GM19452 (cell line): ENCODE measurements around the gene WDR81.
"Not testable (repeated sequence)": the region's sequence is repeated elsewhere in the genome, so short reads cannot be mapped to it uniquely, and the experiment has no call there.

Source experiments
- ATAC-seq: cut with Tn5 transposase; IDR thresholded peaks from one replicate; pipeline ENCODE4 v1.9.1; 2021; ENCODE audit not compliant: unreplicated experiment

Gene WDR81

DNA sequence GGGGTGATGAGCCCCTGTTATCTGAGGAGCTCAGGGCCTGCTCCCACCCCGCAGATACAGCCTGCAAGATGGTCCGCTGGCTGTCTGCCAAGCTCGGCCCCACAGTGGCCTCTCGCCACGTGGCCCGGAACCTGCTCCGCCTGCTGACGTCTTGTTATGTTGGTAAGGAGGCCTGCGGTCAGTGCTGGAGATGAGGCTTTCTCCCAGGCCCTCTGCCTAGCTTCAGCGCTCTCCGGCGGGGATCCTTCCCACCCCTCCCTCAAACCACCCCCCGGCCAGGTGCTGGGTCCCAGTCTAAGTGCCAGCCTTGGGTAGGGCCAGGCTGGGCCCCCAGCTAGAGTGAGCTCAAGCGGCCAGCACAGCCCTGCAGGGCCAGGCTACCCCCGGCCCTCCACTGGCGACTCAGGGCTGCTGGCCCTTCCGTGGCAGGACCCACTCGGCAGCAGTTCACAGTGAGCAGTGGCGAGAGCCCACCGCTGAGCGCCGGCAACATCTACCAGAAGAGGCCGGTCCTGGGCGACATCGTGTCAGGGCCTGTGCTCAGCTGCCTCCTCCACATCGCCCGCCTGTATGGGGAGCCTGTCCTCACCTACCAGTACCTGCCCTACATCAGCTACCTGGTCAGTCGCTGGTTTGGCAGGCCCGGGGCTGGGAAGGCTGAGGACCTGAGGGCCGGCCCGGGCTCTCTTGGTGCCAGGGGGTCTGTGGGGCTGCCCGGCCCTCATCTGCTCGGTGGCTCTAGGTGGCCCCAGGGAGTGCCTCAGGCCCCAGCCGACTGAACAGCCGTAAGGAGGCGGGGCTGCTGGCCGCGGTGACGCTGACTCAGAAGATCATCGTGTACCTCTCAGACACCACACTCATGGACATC lies 6.1 kb downstream of the WDR81 start:
- no peak for ATAC-seq

DNA sequence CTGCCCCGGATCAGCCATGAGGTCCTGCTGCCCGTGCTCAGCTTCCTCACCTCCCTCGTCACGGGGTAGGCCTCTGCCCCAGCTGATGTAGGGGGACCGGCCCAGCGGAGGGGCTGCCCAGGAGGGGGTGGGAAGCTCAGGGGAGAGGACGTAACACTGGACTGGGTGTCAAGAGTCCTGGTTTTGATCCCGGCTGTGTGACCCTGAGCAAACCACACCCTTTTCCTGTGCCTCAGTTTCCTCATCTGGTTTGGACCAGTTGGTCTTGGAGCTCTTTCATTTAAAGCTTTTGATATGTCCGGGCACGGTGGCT lies 6.6 kb downstream of the WDR81 start:
- no peak for ATAC-seq

DNA sequence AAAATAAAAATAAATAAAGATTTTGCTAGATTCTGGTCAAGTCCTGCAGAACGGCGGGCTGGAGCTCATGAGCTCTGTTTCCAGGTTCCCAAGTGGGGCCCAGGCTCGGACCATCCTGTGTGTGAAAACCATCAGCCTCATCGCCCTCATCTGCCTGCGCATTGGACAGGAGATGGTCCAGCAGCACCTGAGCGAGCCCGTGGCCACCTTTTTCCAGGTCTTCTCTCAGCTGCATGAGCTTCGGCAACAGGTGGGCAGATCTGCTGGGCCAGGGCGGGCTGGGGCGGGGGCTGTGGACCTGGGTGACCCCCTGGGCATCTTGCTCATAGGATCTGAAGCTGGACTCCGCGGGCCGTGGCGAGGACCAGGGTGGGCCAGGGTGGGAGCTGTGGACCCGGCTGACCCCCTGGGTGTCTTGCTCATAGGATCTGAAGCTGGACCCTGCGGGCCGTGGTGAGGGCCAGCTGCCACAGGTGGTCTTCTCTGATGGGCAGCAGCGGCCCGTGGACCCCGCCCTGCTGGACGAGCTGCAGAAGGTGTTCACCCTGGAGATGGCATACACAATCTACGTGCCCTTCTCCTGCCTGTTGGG lies 7.8 kb downstream of the WDR81 start:
- no peak for ATAC-seq

DNA sequence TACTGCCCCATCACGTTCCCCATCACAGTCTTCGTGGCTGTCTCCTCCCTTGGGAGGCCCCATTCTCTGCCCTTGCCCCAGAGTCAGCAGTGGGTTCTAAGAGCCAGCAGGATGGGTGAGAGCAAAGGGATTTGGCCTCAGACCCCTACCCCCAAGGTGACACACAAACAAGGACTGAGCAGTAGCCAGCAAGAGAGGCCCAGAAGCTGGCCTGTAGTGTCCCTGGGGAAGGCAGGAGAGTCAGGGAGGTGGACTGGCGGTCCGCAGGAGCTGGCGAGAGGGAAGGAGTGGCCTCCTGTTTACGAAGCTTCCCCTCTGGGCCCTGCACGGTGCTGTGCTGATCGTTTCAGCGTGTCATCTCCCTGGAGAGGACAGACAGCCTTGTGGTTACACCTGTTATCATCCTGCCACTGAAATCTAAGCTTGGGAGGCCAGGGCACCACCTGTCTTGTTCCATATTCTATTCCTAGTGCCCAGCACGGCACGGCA lies 8.4 kb downstream of the WDR81 start:
- ATAC-seq = no peak

DNA sequence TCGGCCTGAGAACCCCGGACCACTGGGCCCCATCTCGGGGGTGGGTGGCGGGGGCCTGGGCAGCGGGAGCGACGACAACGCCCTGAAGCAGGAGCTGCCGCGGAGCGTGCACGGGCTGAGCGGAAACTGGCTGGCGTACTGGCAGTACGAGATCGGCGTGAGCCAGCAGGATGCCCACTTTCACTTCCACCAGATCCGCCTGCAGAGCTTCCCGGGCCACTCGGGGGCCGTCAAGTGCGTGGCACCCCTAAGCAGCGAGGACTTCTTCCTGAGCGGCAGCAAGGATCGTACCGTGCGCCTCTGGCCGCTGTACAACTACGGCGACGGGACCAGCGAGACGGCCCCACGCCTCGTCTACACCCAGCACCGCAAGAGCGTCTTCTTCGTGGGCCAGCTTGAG lies 9.3 kb downstream of the WDR81 start:
- ATAC-seq = no peak

DNA sequence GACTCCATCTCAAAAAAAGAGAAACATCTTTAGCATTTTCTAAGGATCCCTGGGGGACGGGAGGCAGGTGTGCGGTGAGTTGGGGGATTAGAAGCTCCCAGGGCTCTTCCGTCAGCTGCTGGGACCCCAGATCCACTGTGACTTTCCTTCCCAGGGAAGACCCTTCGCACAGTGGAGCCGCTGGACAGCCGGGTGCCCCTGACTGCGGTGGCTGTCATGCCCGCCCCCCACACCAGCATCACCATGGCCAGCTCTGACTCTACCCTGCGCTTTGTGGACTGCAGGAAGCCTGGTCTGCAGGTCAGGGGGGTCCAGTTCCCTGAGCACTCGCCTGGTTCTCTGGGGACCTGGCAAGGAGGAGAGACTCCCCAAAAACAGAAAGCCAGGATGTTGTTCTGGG lies 10.9 kb downstream of the WDR81 start:
- ATAC-seq = no peak

DNA sequence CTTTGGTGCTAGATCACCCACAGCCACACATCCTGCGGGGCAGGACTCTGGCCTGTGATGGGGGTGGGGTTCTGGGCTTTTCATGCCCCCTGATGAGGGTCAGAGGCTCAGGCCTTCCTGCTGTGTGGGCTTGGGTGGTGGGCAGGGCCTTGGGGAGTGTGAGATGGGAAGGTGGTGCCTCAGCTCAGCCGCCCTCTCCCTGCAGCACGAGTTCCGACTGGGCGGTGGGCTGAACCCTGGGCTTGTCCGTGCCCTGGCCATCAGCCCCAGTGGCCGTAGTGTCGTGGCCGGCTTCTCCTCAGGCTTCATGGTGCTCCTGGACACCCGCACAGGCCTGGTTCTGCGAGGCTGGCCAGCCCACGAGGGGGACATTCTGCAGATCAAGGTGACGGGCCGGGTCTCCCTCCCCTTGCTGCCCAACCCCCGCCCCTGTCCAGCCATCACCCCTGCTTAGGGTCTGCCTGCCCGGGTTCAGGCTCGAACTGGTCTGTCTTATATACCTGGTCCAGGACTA lies 11.4 kb downstream of the WDR81 start:
- ATAC-seq = no peak

DNA sequence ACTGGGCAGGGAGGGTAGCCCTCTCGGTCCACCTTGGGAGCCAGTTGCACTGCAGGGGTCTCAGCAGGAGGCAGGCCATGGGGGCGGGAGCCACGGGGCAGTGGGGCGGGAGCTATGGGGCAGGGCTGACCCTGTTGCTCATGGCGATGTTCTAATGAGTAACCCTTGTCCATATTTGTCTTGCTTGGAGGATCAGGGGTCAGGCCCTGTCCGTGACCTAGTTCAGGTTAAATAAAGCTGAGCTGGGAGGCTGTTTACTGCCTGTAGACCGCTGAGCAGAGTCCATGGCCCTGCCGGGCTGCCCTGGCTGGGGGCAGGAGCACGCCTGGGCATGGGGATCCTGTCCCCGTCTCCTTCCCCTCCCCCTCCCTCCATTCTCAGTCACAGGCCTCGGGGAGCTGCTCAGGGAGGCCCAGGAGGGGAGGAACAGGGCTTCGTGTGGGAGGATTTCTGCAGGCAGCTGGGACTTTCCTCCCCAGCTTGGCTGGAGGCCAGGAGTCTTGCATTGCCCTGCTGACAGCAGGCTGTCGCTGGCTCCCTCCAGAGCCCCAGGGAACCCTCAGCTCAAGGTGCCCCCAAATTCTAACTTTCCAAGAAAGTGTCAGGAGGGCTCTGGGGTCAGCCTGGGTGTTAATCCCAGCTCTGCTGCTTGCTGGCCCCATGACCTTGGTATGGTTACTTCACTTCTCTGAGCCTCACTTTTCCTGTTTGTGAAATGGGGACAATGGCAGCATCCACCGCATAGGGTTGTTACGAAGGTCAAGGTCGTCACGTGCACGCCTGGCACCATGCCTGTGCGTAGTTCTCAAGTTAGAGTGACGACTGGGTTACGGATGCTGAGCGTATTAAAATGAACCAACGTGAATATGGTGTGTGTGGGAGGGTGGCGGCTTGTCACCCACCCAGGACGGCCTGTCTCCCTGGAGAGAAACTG lies 12.1 kb downstream of the WDR81 start:
- ATAC-seq = no peak

DNA sequence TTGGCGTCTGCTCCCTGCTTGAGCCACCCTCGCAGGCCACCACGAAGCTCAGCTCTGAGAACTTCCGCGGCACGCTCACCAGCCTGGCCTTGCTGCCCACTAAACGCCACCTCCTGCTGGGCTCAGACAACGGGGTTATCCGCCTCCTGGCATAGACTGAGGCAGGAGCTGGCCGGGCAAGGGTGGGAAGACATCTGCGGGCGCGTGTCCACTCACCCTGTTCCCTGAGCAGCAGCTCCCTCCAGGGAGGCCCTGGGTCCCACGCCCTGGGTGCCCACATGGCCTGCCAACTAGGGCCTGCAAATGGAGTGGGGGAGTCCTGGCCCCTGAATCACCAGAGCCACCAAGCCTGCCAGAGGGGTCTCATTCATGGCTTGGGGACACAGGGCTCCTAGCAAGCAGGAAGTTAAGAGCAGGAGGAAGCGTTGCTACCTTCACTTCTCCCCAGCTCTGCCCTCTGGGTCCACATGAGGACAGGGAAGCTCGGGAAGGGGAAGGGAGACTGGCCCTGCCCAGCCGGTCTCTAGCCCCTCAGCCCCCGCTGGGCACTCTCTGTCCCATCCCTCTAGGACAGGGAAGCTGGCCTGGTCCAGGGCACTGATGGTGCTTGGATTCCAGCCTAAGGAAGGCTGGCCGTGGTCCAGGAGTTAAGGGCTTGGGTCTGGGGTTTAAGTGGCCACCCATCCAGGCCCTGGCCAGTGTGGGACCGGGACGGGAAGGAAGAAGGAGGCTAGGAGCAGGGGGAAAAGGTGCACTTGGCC lies 13.2 kb downstream of the WDR81 start:
- no peak for ATAC-seq

DNA sequence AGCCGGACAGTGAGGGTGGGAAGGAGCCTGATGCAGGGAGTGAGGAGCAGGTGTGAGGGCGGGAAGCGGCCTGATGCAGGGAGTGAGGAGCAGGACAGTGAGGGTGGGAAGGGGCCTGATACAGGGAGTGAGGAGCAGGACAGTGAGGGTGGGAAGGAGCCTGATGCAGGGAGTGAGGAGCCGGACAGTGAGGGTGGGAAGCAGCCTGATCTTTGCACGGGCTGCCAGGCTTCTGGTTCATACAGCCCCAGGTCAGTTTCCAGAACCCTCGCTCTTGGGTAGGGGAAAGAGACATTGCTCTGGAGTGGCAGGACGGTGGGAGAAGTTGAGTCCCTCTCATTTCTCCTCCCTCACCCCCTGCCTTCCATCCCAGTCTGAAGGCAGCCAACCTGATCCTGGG lies 17.4 kb downstream of the WDR81 start:
- ATAC-seq = not testable (repeated sequence)

DNA sequence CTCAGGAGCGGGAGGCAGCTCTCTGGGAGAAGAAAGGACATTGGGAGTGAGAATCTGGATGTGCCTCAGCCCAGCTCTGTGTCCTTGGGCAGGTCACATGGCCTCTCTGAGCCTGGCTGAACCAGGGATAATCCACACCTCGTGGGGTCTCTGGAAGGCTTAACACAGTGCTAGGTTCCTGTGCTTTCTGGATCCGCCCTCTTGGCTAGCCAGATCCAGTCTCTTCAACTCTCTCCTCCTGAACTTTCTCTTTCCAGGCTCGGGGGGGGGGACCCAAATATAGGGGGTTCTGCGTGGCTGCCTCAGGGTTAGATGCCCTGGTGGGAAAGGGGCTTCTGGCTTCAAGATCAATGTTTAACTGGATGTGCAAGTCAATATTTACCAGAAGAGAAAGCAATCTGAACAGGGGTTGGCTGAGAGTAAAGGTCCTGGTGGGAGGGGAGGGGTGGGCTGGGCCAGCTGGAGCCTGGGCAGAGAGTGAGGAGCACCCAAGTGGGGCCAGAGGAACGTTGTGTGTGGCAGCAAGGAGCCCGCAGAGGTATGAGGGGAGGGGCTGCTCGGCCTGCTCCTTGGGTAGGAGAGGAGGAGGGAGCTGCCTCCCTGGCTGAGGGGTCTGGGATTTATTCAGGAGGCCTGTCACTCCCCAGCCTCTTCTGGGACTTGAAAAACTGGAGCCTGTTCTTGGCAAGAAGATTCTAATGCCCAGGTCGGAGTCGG lies 18.0 kb downstream of the WDR81 start, which contains the start of gene SERPINF2:
TSS of gene SERPINF2 (plus strand) at position 501 of the 717 bp plus-strand sequence. CDS start 2,125 bp downstream, outside the sequence.
- ATAC-seq = no peak

DNA sequence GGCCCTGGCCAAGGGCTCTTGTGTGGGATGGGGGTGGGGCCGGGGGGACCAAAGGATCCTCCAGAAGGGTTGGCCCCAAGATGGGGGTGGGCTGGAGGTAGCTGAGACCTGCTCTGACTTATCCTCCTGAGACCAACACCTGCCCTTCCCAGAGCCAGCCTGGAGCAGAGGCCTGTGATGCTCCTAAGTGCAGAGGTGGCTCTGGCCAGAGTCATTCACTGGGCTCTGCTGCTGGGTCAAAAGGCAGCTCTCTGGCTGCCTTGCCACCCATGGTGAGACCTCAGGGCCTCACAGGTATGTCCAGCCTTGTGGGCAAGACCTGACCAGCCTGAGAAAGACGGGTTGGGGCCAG lies 18.6 kb downstream of the WDR81 start:
- no peak for ATAC-seq

DNA sequence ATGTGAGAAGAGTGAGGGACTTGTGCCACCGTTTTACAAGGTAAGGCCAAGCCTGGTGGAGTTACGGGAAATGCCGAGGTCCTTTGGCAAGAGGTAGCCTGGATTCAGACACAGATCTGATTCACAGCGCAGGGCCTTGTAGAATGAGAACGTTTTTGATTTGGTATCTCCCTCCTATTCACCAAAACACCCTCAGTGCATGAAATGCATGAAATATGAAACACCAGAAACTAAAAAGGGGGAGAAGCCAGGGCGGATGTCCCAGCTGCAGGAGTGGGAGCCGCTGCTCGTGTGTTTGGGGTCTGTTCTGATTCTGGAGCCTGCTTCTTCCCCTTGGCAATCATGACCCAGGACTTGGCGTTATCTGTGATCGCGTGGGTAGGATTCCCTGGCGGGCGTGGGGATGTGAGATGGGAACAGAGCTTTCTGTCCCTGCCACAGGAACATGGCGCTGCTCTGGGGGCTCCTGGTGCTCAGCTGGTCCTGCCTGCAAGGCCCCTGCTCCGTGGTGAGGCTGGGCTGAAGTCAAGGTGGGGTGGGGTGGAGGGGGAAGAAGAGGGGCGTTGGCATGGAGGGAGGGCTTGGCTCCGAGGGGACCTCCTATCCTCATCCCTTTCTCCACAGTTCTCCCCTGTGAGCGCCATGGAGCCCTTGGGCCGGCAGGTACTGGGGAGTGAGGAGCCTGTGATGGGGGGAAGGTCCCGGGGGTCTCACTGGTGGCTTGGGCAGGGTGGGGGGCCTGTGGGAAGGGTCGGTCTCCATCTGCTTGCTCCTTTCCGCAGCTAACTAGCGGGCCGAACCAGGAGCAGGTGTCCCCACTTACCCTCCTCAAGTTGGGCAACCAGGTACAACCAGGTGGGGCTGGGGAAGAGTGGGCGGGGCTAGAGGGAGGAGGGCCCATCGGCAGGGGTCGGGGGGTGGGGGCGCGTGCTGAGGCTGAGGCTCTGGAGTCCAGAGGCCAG lies 20.3 kb downstream of the WDR81 start:
- no peak for ATAC-seq

DNA sequence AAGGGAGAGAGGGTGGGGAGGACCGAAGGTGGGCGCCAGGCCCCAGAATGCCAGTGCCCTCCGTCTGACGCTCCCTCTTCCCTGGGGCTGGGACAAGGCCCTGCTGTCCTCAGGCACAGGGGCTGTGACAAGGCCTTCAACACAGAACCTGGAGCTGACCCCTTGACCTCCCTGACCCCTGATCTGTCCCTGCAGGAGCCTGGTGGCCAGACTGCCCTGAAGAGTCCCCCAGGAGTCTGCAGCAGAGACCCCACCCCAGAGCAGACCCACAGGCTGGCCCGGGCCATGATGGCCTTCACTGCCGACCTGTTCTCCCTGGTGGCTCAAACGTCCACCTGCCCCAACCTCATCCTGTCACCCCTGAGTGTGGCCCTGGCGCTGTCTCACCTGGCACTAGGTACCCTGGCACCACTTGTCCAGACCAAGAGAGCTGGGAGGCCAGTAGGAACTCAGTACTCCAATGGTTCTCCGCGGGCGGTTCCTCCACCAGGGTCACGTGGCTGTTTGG lies 21.1 kb downstream of the WDR81 start:
- no peak for ATAC-seq

DNA sequence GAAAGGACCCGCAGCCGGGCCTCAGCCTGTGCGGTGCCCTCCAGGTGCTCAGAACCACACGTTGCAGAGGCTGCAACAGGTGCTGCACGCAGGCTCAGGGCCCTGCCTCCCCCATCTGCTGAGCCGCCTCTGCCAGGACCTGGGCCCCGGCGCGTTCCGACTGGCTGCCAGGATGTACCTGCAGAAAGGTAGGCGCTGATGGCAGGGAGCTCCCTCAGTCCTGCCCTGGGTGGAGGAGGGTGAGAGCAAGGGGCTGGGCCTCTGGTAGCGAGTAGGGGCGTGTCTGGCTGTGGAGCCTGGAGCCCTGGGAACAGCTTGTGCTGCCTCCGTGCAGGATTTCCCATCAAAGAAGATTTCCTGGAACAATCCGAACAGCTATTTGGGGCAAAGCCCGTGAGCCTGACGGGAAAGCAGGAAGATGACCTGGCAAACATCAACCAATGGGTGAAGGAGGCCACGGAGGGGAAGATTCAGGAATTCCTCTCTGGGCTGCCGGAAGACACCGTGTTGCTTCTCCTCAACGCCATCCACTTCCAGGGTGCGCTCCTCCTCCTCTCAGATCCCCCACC lies 22.6 kb downstream of the WDR81 start:
- ATAC-seq = no peak

DNA sequence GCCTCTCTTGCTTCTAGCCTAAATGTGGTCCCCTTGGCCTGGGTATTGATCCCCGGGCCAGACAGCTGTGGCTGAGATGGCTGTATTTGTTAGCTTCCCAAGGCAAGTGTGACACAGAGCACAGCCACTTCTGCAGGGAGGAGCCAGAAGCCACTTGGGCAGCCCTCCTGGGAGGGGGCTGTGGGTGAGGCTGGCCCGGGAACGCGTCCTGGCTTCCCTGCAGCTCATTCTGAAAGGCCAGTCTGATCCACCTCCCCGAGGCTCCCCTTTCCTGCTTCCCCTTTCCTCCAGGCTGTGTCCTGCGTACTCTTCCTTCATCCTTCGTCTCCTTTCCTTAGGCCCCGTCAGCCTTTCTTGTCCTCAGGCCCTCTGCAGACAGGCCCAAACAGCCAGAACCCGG lies 26.1 kb downstream of the WDR81 start:
- ATAC-seq = no peak

DNA sequence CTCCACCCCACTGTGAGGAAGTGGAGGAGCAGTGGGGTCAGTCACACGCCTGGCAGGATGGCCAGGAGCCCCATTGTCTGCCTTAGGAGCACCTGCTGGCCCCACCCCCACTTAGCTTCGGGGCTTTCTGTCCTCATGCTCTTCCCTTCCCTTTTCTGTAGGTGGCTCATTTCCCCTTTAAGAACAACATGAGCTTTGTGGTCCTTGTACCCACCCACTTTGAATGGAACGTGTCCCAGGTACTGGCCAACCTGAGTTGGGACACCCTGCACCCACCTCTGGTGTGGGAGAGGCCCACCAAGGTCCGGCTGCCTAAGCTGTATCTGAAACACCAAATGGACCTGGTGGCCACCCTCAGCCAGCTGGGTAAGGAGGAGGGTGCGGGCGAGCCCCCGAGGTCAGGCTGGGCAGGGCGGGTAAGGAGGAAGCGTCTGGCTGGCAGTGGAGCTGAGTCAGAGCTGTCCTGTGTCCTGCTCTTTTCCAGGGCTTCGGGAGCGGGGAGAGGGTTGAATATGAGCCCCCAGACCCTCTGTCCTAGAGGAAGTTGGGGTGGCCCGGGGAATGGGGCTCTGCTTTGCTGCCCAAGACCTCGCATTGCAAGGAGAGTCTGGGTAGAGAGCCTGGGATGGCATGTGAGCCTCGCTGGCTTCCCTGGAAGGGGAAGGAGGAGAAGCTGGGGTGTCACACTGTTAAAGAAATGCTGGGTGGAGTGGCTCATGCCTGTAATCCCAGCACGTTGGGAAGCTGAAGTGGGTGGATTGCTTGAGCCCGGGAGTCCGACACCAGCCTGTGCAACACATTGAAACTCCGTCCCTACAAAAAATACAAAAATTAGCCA lies 28.1 kb downstream of the WDR81 start:
- no peak for ATAC-seq
